Mesodermal cell (in vitro differentiated cells): ENCODE results near the gene SKIC2.
"Not testable (repeated sequence)": the region's sequence is repeated elsewhere in the genome, so short reads cannot be mapped to it uniquely, and the experiment has no call there.

Experiments used
- H3K27ac ChIP-seq: 2 replicates; pipeline ENCODE4 v1.7.0; 2013; ENCODE audit warnings: mild to moderate bottlenecking, low read depth, low read length, moderate library complexity; ENCODE audit not compliant: severe bottlenecking
- H3K36me3 ChIP-seq: 2 replicates; pipeline ENCODE4 v1.7.1; 2013; ENCODE audit warnings: mild to moderate bottlenecking, low read length, moderate library complexity; ENCODE audit not compliant: control insufficient read depth, insufficient read depth
- H3K4me1 ChIP-seq: one replicate; pipeline ENCODE4 v1.7.1; 2013; ENCODE audit warnings: mild to moderate bottlenecking, low read length; ENCODE audit not compliant: insufficient read depth, control insufficient read depth, poor library complexity, severe bottlenecking
- H3K4me3 ChIP-seq: 2 replicates; pipeline ENCODE4 v1.7.0; 2013; ENCODE audit warnings: low read length, control low read depth, mild to moderate bottlenecking; ENCODE audit not compliant: insufficient read depth, poor library complexity, severe bottlenecking; ENCODE audit errors: extremely low read depth
- H3K9me3 ChIP-seq: 2 replicates; pipeline ENCODE4 v1.7.1; 2013; ENCODE audit warnings: mild to moderate bottlenecking, low read length, moderate library complexity; ENCODE audit not compliant: control insufficient read depth
- WGBS, 2 experiments: methylation state at CpG; one replicate each; pipeline ENCODE4 v1.1.5; 2013; ENCODE audit warnings: missing lambda C conversion rate in 2 of 2; ENCODE audit not compliant: insufficient coverage in 2 of 2; 5-methylcytosine and 5-hydroxymethylcytosine counted together

SKIC2 gene

GRCh38 chr6:31970604-31971271 is 11.8 kb downstream of the SKIC2 start:
- Histone ChIP-seq H3K36me3 (peaks cover 66% of the 10 kb centered on the region), H3K4me3 (peak overlapping the region; percentile 83), H3K9me3 (peaks cover 5% of the 10 kb centered on the region), H3K4me1 (peaks cover 15% of the 10 kb centered on the region), H3K27ac (no peak overlapping the region)
- 94 to 95% methylated on average over 15 to 17 of the region's 18 CpGs for WGBS, 2 experiments

DNA sequence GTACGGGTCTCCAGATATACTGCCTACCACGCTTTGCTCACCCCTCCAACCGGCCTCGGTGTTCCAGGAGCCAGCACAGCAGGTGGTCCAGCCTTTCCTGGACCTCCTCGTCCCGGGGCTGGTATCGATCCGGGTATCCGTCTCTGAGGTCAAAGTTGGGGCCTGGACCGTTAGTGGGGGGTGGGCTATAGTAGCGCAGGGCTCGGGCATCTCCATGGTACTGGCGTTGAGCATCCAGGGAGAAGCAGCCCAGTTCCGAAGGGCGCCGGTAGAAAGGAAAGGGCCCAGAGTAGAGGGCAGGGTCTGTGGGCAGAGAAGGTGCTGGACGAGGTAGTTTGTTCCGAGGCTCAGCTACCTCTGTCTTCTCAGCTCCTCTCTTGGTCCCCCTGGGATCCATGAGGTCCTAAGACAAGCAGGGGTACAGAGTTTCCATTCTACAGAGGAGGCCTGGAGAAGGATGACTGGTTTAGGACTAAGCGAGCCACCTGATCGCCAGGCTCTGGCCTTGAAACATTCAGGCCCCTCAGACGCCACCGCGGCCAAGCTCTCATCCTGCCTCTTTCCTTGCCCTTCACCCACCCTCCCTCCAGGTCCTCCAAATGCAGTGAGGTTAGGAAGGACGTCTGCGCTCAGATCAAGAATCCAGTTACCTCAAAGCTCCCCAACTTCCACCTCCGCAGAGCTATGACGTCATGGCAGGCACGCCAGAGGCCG is 12.5 kb downstream of the SKIC2 start:
- Histone ChIP-seq H3K9me3 (peaks cover 5% of the 10 kb centered on the region), H3K4me1 (peaks cover 15% of the 10 kb centered on the region), H3K4me3 (peak overlapping the region; percentile 83), H3K36me3 (peaks cover 59% of the 10 kb centered on the region), H3K27ac (peak overlapping the region; percentile 98)
- WGBS, 2 experiments: 54 to 67% methylated on average over 16 to 26 of the region's 29 CpGs

DNA sequence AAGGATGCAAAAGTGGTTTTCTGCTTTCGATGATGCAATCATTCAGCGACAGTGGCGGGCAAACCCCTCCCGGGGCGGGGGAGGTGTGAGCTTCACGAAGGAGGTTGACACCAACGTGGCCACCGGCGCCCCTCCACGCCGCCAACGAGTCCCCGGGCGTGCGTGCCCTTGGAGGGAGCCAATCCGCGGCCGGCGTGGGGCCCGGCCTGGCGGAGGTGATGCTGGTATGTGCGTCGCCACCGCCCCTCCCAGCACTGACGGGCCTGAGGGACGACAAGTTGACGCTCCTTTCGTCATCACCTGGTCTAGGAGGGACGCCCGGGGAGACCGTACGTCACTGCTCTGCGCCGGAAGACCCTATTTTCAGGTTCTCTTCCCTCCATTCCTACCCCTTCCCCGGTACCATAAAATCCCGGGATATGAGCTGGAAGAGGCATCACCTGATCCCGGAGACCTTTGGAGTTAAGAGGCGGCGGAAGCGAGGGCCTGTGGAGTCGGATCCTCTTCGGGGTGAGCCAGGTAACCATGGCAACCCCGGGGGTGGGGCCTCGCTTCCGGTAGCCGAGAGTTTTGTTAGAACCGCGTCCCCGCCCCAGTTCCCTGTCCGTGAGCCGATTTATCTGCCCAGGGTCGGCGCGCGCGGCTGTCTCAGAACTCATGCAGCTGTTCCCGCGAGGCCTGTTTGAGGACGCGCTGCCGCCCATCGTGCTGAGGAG is 13.2 kb downstream of the SKIC2 start, which contains the start of gene DXO:
Gene DXO (minus strand): TSS at position 146 of the 716 bp plus-strand sequence. CDS start 463 bp downstream, outside the sequence.
- Histone ChIP-seq H3K9me3 (peaks cover 5% of the 10 kb centered on the region), H3K27ac (peak within 1 kb of the TSS; percentile 98), H3K4me1 (peaks cover 15% of the 10 kb centered on the region), H3K36me3 (peaks cover 52% of the 10 kb centered on the region), H3K4me3 (peak within 1 kb of the TSS; percentile 83)
- 0 to 1% methylated on average over 55 to 56 of the region's 62 CpGs for WGBS, 2 experiments

- H3K4me3 ChIP-seq: peak overlapping the region; percentile 83
- H3K4me1 ChIP-seq: peaks cover 15% of the 10 kb centered on the region
- H3K9me3 ChIP-seq: peaks cover 5% of the 10 kb centered on the region
- H3K36me3 ChIP-seq: peaks cover 45% of the 10 kb centered on the region
- H3K27ac ChIP-seq: peak overlapping the region; percentile 98
- 16 to 17% methylated on average over 16 to 19 of the region's 19 CpGs for WGBS, 2 experiments
Observed at GRCh38 chr6:31972709-31973350, 13.9 kb downstream of the SKIC2 start.

GRCh38 chr6:31976065-31976464 is 17.1 kb downstream of the SKIC2 start:
- H3K36me3 ChIP-seq: peaks cover 24% of the 10 kb centered on the region
- 100% methylated on average over 1 of the region's 30 CpGs; no CpG with 5 or more reads in 1 of the 2 experiments for WGBS, 2 experiments
- not testable (repeated sequence) for H3K4me1 ChIP-seq, H3K27ac ChIP-seq, H3K9me3 ChIP-seq, H3K4me3 ChIP-seq

DNA sequence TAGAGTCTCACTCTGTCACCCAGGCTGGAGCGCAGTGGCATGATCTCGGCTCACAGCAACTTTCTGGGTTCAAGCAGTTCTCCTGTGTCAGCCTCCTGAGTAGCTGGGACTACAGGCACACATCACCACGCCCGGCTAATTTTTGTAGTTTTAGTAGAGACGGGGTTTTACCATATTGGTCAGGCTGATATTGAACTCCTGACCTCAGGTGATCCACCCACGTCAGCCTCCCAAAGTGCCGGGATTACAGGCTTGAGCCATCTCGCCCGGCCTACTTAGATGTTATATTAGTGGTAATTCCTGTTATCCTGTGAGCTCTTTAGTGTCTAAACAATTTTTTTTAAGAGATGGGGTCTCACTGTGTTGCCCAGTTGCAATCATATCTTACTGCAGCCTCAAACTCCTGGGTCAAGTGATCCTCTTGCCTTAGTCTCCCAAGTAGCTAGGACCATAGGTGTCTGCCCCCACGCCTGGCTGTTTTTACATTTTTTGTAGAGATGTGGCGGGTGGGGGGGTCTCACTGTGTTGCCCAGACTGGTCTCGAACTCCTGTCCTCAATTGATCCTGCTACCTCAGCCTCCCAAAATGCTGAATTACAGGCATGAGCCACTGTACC is 18.9 kb downstream of the SKIC2 start:
- H3K36me3 ChIP-seq: peaks cover 24% of the 10 kb centered on the region
- H3K27ac ChIP-seq: no peak overlapping the region
- H3K9me3 ChIP-seq: peaks cover 5% of the 10 kb centered on the region
- H3K4me3 ChIP-seq: no peak overlapping the region
- WGBS, 2 experiments: 92 to 93% methylated on average over 10 of the region's 12 CpGs
- H3K4me1 ChIP-seq: no peaks in the 10 kb centered on the region

- no peak overlapping the region for H3K27ac ChIP-seq
- peaks cover 21% of the 10 kb centered on the region for H3K36me3 ChIP-seq
Observed at GRCh38 chr6:31978831-31979230, 19.9 kb downstream of the SKIC2 start.

GRCh38 chr6:31979238-31979898 is 20.4 kb downstream of the SKIC2 start:
- Histone ChIP-seq H3K4me3 (no peak overlapping the region), H3K27ac (no peak overlapping the region), H3K36me3 (peaks cover 16% of the 10 kb centered on the region), H3K4me1 (no peaks in the 10 kb centered on the region), H3K9me3 (peaks cover 5% of the 10 kb centered on the region)
- 93 to 95% methylated on average over 3 of the region's 3 CpGs for WGBS, 2 experiments

More at GRCh38 chr6:31978831-31979230, 19.9 kb downstream of the SKIC2 start:
- Histone ChIP-seq H3K4me3 (no peak overlapping the region), H3K9me3 (peaks cover 5% of the 10 kb centered on the region), H3K4me1 (no peaks in the 10 kb centered on the region)
- 80 to 96% methylated on average over 2 to 4 of the region's 5 CpGs for WGBS, 2 experiments

DNA sequence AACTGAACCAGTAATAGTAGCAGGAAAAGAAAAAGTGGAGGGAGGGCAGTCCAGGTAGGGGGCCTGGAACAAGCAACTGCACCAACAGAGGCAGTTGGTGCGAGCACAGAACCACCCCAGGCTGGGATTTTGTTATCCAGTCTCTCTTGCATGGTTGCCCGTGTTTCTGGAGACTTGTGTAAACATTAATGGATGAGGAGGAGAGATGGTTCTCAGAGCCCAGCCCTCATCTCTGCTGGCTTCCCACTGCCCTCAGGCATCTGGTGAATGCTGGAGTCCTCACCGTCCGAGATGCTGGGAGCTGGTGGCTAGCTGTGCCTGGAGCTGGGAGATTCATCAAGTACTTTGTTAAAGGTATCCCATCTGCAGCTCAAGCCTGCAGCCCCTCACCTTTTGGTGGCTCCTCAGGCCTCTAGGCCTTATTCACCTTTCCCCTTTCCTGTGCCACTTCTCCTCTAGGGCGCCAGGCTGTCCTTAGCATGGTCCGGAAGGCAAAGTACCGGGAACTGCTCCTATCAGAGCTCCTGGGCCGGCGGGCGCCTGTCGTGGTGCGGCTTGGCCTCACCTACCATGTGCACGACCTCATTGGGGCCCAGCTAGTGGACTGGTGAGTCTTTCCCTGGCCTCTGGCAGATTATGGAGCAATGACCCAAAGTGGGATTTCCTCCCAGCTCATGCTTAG is 21.4 kb downstream of the SKIC2 start:
- not testable (repeated sequence) for H3K9me3 ChIP-seq

More for the DNA sequence above, 21.4 kb downstream of the SKIC2 start:
- 100% methylated on average over 6 of the region's 13 CpGs; no CpG with 5 or more reads in 1 of the 2 experiments for WGBS, 2 experiments
- not testable (repeated sequence) for H3K36me3 ChIP-seq, H3K27ac ChIP-seq, H3K4me3 ChIP-seq, H3K4me1 ChIP-seq
